ENCODE data around the gene SUSD3.

The SUSD3 gene

DNA sequence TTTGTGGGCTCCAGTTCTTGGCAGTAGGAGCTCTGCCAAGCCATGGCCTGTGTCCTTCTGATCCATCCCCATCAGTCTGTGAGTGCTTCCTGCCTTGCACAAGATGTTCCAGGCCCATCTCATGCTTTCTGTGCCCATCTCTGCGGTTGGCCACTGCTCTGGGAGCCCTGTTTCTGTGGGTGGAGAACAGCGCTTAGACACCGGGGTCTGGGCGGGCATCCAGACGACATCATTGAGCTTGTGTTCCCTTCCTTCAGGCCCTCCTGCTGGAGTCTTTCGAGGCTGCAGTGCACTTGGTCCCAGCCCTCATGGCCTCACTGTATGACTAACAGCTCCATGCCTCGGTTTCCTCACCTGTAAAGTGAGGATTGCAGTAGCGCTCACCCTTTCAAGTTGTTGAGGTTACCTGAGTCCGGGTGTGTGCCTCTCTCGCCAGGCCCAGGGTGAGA lies 22.6 kb downstream of the SUSD3 start:
- DNase-seq (ENCODE audit: low read depth): peak; percentile 76
- H3K4me3 ChIP-seq (ENCODE audit: control insufficient read depth, low read depth, low read length): no peak overlapping the region
- TF ChIP-seq, protein P1, sequence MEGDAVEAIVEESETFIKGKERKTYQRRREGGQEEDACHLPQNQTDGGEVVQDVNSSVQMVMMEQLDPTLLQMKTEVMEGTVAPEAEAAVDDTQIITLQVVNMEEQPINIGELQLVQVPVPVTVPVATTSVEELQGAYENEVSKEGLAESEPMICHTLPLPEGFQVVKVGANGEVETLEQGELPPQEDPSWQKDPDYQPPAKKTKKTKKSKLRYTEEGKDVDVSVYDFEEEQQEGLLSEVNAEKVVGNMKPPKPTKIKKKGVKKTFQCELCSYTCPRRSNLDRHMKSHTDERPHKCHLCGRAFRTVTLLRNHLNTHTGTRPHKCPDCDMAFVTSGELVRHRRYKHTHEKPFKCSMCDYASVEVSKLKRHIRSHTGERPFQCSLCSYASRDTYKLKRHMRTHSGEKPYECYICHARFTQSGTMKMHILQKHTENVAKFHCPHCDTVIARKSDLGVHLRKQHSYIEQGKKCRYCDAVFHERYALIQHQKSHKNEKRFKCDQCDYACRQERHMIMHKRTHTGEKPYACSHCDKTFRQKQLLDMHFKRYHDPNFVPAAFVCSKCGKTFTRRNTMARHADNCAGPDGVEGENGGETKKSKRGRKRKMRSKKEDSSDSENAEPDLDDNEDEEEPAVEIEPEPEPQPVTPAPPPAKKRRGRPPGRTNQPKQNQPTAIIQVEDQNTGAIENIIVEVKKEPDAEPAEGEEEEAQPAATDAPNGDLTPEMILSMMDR (conservative IDR thresholded peaks at IDR 0.05; ENCODE audit: control insufficient read depth, insufficient read depth, low read depth, low read length): no peak

DNA sequence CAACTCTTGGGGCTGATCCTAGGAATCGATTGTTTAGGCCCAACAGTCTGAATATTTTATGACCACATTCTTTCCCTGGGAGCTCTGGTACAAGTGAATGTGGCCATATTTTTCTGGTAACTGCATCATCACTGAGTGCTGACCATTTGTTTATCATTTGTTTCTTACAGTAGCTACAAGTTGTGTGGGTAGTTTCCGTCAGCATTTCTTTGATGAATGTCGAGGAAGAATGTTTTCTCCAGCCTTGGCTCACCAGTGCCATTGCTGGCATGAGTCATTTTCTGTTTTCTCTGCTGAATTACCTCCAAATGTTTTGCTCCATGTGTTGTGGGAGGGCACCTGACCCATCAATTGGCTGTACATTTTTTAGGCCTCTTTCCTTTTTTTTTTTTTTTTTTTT lies 23.4 kb downstream of the SUSD3 start:
- TF ChIP-seq, protein P1 (conservative IDR thresholded peaks at IDR 0.05; ENCODE audit: control insufficient read depth, insufficient read depth, low read depth, low read length): no peak
- no peak overlapping the region for H3K4me3 ChIP-seq (ENCODE audit: control insufficient read depth, low read depth, low read length)
- DNase-seq (ENCODE audit: low read depth): peak; percentile 97

DNA sequence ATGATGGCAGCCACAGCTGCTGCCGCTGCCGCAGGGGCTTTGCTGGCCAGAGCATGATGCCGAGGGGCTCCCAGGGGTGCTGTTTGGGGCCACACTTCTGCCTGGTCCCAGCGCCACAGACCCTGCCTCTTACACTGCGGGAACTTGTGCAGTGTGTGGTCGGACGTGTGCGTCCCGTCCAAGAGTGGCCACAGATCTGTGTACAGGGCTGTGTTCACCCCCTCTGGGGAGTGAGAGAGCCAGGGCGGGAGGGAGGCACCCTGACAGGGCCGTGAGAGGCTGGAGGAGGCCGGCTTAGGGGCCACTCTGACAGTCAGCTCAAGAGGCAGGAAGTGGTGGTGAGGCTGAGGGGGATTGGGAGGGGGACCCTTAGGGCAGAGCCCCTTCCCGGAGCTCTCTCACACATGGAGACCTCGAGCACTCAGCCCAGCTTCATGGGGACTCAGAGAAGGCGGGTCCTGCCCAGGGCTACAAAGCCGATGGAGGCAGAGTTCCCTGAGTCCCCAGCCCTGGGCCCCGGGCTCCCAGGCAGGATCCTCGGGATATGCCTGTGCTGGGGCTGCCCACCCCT lies 24.4 kb downstream of the SUSD3 start:
- no peak overlapping the region for H3K4me3 ChIP-seq (ENCODE audit: control insufficient read depth, low read depth, low read length)
- TF ChIP-seq, protein P1 (conservative IDR thresholded peaks at IDR 0.05; ENCODE audit: control insufficient read depth, insufficient read depth, low read depth, low read length): no peak
- DNase-seq (ENCODE audit: low read depth): no peak

DNA sequence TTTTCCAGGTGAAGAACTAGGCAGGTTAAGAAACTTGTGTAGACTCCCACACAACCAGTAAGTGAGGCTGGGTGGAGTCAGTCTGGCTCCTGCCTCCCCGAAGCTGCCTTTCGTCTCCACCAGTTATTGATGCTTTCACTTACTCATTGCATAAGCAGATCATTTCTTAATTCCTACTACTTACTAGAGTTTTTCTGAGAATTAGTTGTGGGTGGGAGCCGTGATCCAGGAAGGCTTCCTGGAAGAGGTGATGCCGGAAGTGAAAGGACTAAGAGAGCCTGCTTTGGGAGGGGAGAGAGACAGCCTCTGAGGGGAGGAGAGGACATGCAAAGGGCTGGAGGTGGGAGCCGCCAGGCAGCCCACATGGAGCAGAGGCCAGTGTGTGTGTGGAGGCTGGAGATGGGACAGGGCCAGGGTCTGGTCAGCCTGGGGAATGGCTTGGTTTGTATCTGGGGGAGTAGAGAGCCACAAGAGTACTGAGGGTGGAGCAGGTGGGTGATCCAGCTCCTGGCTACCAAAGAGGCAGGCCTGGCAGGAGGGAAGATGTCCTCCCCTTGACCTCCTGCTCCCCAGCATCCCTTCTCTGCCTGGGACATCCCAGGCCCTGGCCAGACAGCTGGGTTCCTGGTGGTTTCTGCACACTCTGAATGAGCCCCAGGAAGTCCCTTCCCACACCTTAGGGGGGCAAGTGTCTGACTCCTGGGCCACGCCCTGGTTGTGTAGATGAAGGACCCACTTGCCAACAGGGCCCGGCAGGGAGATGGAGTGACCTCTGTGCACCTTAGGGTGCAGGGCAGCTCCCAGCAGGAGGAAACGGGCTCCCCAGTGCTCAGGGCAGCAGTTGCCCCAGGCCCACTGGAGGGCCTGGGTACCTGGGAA lies 25.3 kb downstream of the SUSD3 start:
- no peak overlapping the region for H3K4me3 ChIP-seq (ENCODE audit: control insufficient read depth, low read depth, low read length)
- DNase-seq (ENCODE audit: low read depth): peak; percentile 39
- TF ChIP-seq, protein P1 (conservative IDR thresholded peaks at IDR 0.05; ENCODE audit: control insufficient read depth, insufficient read depth, low read depth, low read length): no peak

DNA sequence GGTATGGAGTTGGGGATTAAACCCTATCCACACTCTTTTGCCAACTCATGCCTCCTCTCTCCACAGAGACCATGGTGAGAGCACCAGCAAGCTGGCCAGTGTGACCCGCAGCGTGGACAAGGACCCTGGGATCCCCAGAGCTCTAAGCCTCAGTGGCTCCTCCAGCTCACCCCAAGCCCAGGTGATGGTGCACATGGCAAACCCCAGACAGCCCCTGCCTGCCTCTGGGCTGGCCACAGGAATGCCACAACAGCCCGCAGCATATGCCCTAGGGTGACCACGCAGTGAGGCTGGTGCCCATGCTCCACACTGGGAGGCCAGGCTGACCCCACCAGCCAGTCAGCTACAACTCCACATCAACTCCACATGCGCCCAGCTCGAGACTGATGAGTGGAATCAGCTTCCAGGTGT lies 26.0 kb downstream of the SUSD3 start:
- no peak for DNase-seq (ENCODE audit: low read depth)
- TF ChIP-seq, protein P1 (conservative IDR thresholded peaks at IDR 0.05; ENCODE audit: control insufficient read depth, insufficient read depth, low read depth, low read length): no peak

DNA sequence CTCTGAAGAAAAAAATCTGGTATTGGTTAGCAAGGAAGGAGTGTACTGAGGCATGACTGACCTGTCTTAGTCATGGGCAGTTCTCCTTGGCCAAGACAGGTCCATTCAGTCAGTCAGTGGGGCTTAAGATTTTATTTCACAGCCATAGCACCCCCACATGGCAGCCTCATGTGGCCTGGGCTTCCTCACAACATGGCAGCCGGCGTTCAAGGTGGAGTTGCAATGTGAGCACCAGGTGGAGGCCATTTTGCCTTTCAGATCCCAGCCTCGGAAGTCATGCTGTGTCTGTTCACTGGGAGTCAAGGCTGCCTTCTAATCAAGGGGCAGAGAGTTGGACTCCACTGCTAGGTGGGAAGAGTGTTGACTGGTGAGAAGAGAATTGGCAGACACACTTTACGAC lies 27.2 kb downstream of the SUSD3 start:
- TF ChIP-seq, protein P1 (conservative IDR thresholded peaks at IDR 0.05; ENCODE audit: control insufficient read depth, insufficient read depth, low read depth, low read length): no peak
- no peak for DNase-seq (ENCODE audit: low read depth)
- H3K4me3 ChIP-seq (ENCODE audit: control insufficient read depth, low read depth, low read length): no peak overlapping the region

More for the DNA sequence above, 26.0 kb downstream of the SUSD3 start:
- no peak overlapping the region for H3K4me3 ChIP-seq (ENCODE audit: control insufficient read depth, low read depth, low read length)
